GM12872 (cell line): ENCODE measurements around the gene STRA6.

Source experiments
- TF ChIP-seq, protein P1 (sequence below): IDR thresholded peaks from 3 replicates; pipeline ENCODE4 v1.5.1; 2011; ENCODE audit warnings: low read depth, mild to moderate bottlenecking, low read length, moderate library complexity; ENCODE audit not compliant: insufficient read depth

STRA6 gene

DNA sequence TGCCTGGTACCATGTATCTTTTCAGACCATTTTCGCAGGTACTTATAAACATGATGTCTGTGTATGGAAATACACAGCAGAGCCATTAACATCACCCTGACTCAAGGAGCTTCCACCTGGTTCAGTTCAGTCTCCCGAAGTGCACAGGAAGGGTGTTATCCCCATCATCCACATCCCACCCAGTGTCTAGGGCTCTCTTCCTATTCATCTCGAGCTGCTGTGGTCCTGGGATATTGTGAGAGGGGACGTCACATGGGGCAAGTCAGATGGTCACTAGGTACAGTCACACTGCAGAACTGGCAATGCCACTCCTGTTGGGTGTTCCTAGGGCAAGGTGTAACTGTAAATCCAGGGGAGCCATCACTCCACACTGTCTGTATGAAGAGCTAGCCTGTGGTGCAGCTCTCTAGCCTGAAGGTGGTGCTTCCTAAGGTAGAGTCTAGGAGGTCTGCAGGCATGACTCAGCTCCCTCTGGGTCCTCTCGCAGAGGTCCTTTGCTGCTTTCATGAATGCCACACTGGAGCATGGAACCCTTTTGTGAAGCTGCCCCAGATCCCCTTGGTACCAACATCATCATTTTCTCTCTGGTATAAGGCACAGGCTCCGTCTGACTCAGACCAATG lies 58.3 kb downstream of the STRA6 start:
- TF ChIP-seq, protein P1, sequence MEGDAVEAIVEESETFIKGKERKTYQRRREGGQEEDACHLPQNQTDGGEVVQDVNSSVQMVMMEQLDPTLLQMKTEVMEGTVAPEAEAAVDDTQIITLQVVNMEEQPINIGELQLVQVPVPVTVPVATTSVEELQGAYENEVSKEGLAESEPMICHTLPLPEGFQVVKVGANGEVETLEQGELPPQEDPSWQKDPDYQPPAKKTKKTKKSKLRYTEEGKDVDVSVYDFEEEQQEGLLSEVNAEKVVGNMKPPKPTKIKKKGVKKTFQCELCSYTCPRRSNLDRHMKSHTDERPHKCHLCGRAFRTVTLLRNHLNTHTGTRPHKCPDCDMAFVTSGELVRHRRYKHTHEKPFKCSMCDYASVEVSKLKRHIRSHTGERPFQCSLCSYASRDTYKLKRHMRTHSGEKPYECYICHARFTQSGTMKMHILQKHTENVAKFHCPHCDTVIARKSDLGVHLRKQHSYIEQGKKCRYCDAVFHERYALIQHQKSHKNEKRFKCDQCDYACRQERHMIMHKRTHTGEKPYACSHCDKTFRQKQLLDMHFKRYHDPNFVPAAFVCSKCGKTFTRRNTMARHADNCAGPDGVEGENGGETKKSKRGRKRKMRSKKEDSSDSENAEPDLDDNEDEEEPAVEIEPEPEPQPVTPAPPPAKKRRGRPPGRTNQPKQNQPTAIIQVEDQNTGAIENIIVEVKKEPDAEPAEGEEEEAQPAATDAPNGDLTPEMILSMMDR = peak; percentile 38; the same call in 1 of the 3 replicates

DNA sequence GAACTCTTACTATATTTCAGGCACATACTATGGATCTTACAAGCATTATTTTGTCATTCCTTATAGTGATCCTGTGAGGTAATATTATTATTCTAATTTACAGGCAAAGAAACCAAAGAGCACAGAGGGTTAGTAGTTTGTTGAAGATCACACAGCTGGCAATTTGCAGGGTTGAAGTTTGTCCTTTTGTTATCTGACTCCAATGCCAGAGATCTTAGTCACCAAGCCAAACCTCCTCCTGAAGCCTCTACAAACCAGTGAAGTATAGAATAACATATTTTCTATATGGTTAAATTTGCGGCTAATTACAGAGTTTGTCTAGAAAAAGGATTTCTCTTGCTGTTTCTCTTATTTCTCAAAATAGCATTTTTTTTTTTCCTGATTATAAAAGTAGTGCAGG lies 61.0 kb downstream of the STRA6 start:
- TF ChIP-seq, protein P1 = no peak

DNA sequence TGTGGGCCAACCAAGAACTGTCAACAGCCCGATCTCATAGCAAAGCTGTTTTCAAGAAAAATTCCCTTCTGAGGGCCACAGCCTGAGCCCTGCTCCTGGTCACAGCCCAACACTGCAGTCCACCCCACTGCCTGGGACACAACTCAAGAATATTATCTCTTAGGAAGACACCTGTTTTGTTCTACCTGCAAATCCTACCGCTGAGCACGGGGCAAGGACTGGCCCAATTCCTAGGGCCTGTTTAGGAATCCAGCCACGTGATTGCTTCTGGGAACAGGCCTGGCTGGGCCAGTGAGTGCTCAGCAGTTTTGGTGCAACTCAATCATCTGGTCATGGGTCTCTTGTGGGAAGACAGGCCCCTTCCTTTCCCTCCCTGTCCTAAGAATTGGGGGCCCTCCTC lies 63.9 kb downstream of the STRA6 start:
- TF ChIP-seq, protein P1 = no peak

GRCh38 chr15:74137537-74137894 lies 65.1 kb downstream of the STRA6 start:
- TF ChIP-seq, protein P1 = no peak

DNA sequence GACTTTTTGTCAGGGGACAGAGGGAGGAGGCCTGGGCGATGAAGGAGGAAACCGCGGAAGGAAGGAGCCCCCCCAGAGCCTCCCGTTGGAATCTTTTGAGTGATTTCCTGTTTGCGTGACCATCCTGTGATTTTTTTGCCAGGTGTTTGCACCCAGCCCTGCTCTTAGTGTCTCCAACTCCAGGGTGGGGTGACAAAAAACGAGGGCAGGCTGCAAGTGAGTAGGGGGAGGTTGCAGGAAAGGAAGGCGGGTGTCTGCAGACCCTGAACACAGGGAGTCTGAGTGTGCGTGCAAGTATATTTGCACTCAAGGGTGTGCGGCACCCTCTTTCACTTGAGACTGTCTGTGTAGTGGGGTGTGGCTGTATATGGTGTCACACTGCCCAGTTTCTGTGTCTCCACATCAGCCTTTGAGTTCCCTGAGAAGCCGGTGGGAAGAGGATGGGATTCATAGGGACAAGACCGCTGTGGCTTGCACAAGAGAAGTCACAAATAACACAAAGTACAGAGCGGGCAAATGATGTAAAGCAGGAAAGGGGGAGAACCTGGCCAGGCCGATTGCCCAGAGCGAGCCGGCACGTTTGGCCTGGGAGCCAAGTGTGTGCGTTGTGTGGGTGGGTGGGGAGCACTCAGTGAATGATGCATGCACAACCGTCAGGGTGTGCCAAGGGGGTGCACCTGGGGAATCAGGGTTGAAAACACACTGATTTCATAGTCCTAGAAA lies 65.6 kb downstream of the STRA6 start:
- TF ChIP-seq, protein P1 = no peak

DNA sequence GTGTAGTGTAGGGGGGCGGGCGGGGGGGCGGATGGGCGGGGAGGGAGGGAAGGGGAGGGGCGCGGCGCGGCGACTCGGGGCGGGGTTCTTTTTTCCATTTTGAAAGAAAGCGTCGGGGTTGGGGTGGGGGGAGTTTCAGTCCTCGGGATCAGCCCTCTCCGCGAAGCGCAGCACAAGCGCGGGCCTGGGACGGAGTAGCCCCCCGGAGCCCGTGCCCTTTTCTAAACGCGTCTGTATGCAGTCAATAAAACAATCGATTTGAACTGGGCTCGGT lies 66.1 kb downstream of the STRA6 start:
- TF ChIP-seq, protein P1 = no peak

- TF ChIP-seq, protein P1 = no peak
These were observed 67.5 kb downstream of the STRA6 start for GRCh38 chr15:74135041-74135565.
